Stomach smooth muscle (tissue), 2 donors: ENCODE results near the gene SWAP70.

Experiments used
- H3K27ac ChIP-seq: one replicate; pipeline ENCODE4 v1.7.0; 2013; ENCODE audit warnings: mild to moderate bottlenecking, low read length, inconsistent platforms
- H3K27me3 ChIP-seq, 2 donors: one replicate each; pipeline ENCODE4 v1.7.0; 2013; ENCODE audit warnings: low read length in 2 of 2; ENCODE audit not compliant: insufficient read depth in 2 of 2, control insufficient read depth in 1 of 2
- H3K36me3 ChIP-seq, 2 donors: one replicate each; pipeline ENCODE4 v1.7.0; 2013; ENCODE audit warnings: low read length in 2 of 2; ENCODE audit not compliant: control insufficient read depth in 2 of 2, insufficient read depth in 2 of 2
- H3K4me1 ChIP-seq: one replicate; pipeline ENCODE4 v1.7.0; 2013; ENCODE audit warnings: low read length; ENCODE audit not compliant: control insufficient read depth, insufficient read depth
- H3K4me3 ChIP-seq, 2 donors: one replicate each; pipeline ENCODE4 v1.7.0; 2013; ENCODE audit warnings: low read length in 2 of 2
- H3K9ac ChIP-seq, 2 donors: one replicate each; pipeline ENCODE4 v1.7.0; 2013; ENCODE audit warnings: low read length in 2 of 2, mild to moderate bottlenecking in 1 of 2
- H3K9me3 ChIP-seq, 2 donors: one replicate each; pipeline ENCODE4 v1.7.0; 2013; ENCODE audit warnings: low read length in 2 of 2; ENCODE audit not compliant: control insufficient read depth in 2 of 2
- donor health status: healthy.
- donor health status: Pancreatic carcinoma.

Gene SWAP70

GRCh38 chr11:9789910-9790309, 126.0 kb downstream of the SWAP70 start:
- H3K27me3 ChIP-seq = no peaks in the 10 kb centered on the region
- peaks cover 9 to 25% of the 10 kb centered on the region in 2 donors for H3K36me3 ChIP-seq
- H3K27ac ChIP-seq = no peak overlapping the region

DNA sequence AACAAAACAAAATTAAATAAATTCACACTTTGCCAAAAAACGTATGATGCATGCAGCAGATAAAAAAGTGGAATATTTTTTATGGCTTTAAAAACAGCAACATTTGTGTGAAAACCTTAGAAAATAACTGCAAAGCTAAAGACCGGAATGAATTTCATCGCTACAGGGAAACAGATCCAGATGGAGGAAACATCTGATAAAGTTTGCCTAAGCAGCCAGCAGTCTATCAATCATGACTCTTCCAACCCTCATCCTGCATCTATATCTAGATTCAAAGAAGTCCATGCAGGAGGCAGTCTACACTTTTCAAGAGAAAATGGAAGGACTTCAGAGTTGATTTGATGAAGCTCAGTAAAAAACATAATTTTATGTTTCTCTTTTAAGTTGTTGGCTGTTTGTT, 126.8 kb downstream of the SWAP70 start:
- Histone ChIP-seq H3K4me1 (peaks cover 9% of the 10 kb centered on the region), H3K36me3 (peaks cover 9 to 24% of the 10 kb centered on the region in 2 donors), H3K4me3 (no peak overlapping the region), H3K27ac (no peak overlapping the region), H3K9me3 (no peaks in the 10 kb centered on the region), H3K27me3 (no peaks in the 10 kb centered on the region), H3K9ac (no peak overlapping the region)

More at GRCh38 chr11:9789910-9790309, 126.0 kb downstream of the SWAP70 start:
- H3K4me3 ChIP-seq = no peak overlapping the region
- no peak overlapping the region for H3K9ac ChIP-seq
- no peaks in the 10 kb centered on the region for H3K9me3 ChIP-seq
- H3K4me1 ChIP-seq = peaks cover 9% of the 10 kb centered on the region

DNA sequence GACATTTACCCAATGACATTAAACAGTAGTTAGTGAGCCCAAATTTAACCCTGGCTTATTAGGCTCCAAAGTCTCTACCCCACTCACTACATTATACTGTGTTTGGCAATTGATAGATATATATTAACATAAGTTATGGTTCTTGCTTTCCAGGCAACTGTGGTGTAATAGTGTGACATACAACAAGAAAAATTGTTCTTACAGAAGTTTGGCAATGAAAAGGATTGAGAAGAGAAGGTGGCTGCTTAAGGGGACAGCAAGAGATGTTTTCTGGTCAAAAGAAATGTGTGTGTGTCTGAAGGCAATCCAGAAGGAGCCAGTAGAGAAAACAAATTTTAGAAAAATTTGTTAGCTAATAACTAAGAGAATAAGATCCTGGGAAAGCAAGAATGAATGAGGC, 132.4 kb downstream of the SWAP70 start:
- H3K4me1 ChIP-seq = no peaks in the 10 kb centered on the region
- H3K9me3 ChIP-seq = no peaks in the 10 kb centered on the region
- no peaks in the 10 kb centered on the region for H3K27me3 ChIP-seq
- peaks cover 0 to 4% of the 10 kb centered on the region in 2 donors for H3K36me3 ChIP-seq
- no peak overlapping the region for H3K9ac ChIP-seq
- H3K27ac ChIP-seq = no peak overlapping the region
- H3K4me3 ChIP-seq = no peak overlapping the region

- Histone ChIP-seq H3K9ac (no peak overlapping the region), H3K9me3 (no peaks in the 10 kb centered on the region), H3K36me3 (peaks cover 0 to 4% of the 10 kb centered on the region in 2 donors), H3K4me1 (no peaks in the 10 kb centered on the region), H3K27ac (no peak overlapping the region), H3K27me3 (no peaks in the 10 kb centered on the region), H3K4me3 (no peak overlapping the region)
Observed at GRCh38 chr11:9796854-9797253, 133.0 kb downstream of the SWAP70 start.

- Histone ChIP-seq H3K4me3 (no peak overlapping the region), H3K4me1 (no peaks in the 10 kb centered on the region), H3K9me3 (no peaks in the 10 kb centered on the region), H3K27me3 (no peaks in the 10 kb centered on the region), H3K9ac (no peak overlapping the region), H3K27ac (no peak overlapping the region), H3K36me3 (peaks cover 0 to 4% of the 10 kb centered on the region in 2 donors)
Observed at GRCh38 chr11:9797300-9797699, 133.4 kb downstream of the SWAP70 start.

DNA sequence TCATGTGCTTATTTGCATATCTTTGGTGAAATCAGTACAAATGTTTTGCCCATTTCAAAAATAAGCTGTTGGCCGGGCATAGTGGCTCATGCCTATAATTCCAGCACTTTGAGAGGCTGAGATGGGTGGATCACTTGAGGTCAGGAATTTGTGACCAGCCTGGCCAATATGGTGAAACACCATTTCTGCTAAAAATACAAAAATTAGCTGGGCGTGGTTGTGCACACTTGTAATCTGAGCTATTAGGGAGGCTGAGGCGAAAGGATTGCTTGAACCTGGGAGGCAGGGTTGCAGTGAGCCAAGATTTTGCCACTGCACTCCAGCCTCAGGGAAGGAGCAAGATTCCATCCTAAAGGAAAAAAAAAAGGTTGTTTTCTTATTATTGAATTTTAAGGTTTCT, 136.0 kb downstream of the SWAP70 start:
- Histone ChIP-seq H3K27me3 (no peaks in the 10 kb centered on the region), H3K4me1 (peaks cover 15% of the 10 kb centered on the region), H3K27ac (no peak overlapping the region), H3K36me3 (no peaks in the 10 kb centered on the region), H3K9me3 (no peaks in the 10 kb centered on the region), H3K4me3 (no peak overlapping the region), H3K9ac (no peak overlapping the region)

DNA sequence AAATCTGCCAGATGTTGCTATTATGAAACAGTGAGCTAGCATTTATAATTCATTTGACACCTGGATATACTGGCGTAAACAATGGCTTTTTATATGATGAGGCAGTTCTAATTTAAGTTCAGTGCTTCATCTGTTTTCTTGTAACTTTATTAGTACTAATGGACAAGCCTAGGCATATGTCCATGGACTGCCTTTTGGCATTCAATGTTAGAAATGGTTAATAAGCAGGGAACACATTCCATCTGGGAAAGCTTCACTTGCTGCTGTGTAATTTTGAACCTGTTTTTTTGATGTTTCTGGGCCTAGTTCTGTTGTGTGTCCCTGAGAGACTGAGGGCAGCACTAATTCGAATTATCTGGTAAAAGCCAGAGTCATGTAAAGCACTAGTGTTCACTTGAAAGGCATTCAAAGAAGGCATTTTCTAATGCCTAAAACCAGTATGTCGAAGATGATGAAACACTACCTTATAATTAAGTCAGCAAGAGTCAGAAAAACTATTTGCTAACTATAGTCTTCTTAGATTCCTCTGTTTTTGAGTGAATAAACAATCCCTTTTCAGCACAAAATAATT, 138.5 kb downstream of the SWAP70 start:
- peaks cover 15% of the 10 kb centered on the region for H3K4me1 ChIP-seq
- peaks cover 0 to 6% of the 10 kb centered on the region in 2 donors for H3K36me3 ChIP-seq
- H3K27ac ChIP-seq = peak overlapping the region; percentile 26
- H3K27me3 ChIP-seq = no peaks in the 10 kb centered on the region
- no peaks in the 10 kb centered on the region for H3K9me3 ChIP-seq
- H3K9ac ChIP-seq = peak overlapping the region in 1 of 2 donors; percentile 18
- H3K4me3 ChIP-seq = peak overlapping the region in 1 of 2 donors; percentile 32
